ENCODE data around the gene RPN2. TPM values are rescaled to one million over a fixed set of nuclear protein-coding genes. Genes with fewer than 3 reads are reported as not detected.

The RPN2 gene
- total and polyA plus RNA-seq, 2 of the 13 experiments (the other 11 are each of a cell fraction or from before 2014, with no cell fraction given) = 587 to 1,818 TPM

- no peak for TF ChIP-seq SMARCE1 (IDR thresholded peaks at IDR 0.05; ENCODE audit: borderline replicate concordance)
- no peak for TF ChIP-seq ZNF496 (CRISPR knock-in tag; IDR thresholded peaks at IDR 0.05; ENCODE audit: insufficient replicate concordance)
- no peak for TF ChIP-seq PCBP2 (optimal IDR thresholded peaks at IDR 0.05; ENCODE audit: low read depth, low read length, poor library complexity, severe bottlenecking)
- TF ChIP-seq ZBTB26 (CRISPR knock-in tag; IDR thresholded peaks at IDR 0.05; ENCODE audit: borderline replicate concordance) = peak; percentile 15; the same call in 1 of the 2 replicates
- TF ChIP-seq RBFOX2 (IDR thresholded peaks at IDR 0.05; ENCODE audit: low read depth, low read length) = no peak
- no peak for TF ChIP-seq PAX8 (CRISPR knock-in tag; IDR thresholded peaks at IDR 0.05; ENCODE audit: borderline replicate concordance)
- no peak for TF ChIP-seq ZNF512 (CRISPR knock-in tag; IDR thresholded peaks at IDR 0.05)
- peak; percentile 55; the same call in 1 of the 2 replicates for TF ChIP-seq ZNF687 (CRISPR knock-in tag; IDR thresholded peaks at IDR 0.05)
- TF ChIP-seq ZNF460 (CRISPR knock-in tag; IDR thresholded peaks at IDR 0.05; ENCODE audit: borderline replicate concordance) = no peak; the same call in 1 of the 2 replicates
- TF ChIP-seq RCOR2 (CRISPR knock-in tag; IDR thresholded peaks at IDR 0.05) = no peak
- TF ChIP-seq RXRB (CRISPR knock-in tag; IDR thresholded peaks at IDR 0.05; ENCODE audit: borderline replicate concordance) = no peak
- 0 out of 2 replicates have a peak, but pooled peaks have one; percentile 71 for TF ChIP-seq MZF1 (CRISPR knock-in tag; IDR thresholded peaks at IDR 0.05; ENCODE audit: borderline replicate concordance)
- TF ChIP-seq NFAT5 (CRISPR knock-in tag; IDR thresholded peaks at IDR 0.05) = no peak
- TF ChIP-seq ZNF224 (CRISPR knock-in tag; IDR thresholded peaks at IDR 0.05) = peak; percentile 65
- 0 out of 2 replicates have a peak, but pooled peaks have one; percentile 58 for TF ChIP-seq ZMYM2 (CRISPR knock-in tag; IDR thresholded peaks at IDR 0.05)
- no peak for TF ChIP-seq HIVEP1 (CRISPR knock-in tag; IDR thresholded peaks at IDR 0.05)
Observed at GRCh38 chr20:37276494-37277252, 97.5 kb downstream of the RPN2 start (continued).

Data from HepG2 (cell line).